ENCODE measurements around the gene F11.
"Not testable (repeated sequence)": the region's sequence is repeated elsewhere in the genome, so short reads cannot be mapped to it uniquely, and the experiment has no call there.

F11 gene

GRCh38 chr4:186307916-186308315 lies 41.9 kb downstream of the F11 start:
- no peak for TF ChIP-seq CTCF (conservative IDR thresholded peaks at IDR 0.05)
- no peak overlapping the region for H3K27ac ChIP-seq

- TF ChIP-seq CTCF (conservative IDR thresholded peaks at IDR 0.05) (no peak), ZFX (IDR thresholded peaks at IDR 0.05) (no peak)
Measured at GRCh38 chr4:186318481-186318880, 52.5 kb downstream of the F11 start.

GRCh38 chr4:186324660-186325059 lies 58.7 kb downstream of the F11 start:
- not testable (repeated sequence) for H3K27ac ChIP-seq

More at GRCh38 chr4:186318481-186318880, 52.5 kb downstream of the F11 start:
- no peak overlapping the region for H3K27ac ChIP-seq

- no peak for TF ChIP-seq ZFX (IDR thresholded peaks at IDR 0.05)
- no peak for TF ChIP-seq CTCF (conservative IDR thresholded peaks at IDR 0.05)
- no peak overlapping the region for H3K27ac ChIP-seq
Measured at GRCh38 chr4:186326391-186326790, 60.4 kb downstream of the F11 start.

- H3K27ac ChIP-seq, result no peak overlapping the region
- no peak for TF ChIP-seq ZFX (IDR thresholded peaks at IDR 0.05)
- no peak for TF ChIP-seq CTCF (conservative IDR thresholded peaks at IDR 0.05)
Measured at GRCh38 chr4:186329372-186329771, 63.4 kb downstream of the F11 start.

GRCh38 chr4:186330368-186330767 lies 64.4 kb downstream of the F11 start:
- TF ChIP-seq ZFX (IDR thresholded peaks at IDR 0.05) (no peak), CTCF (conservative IDR thresholded peaks at IDR 0.05) (no peak)
- no peak overlapping the region for H3K27ac ChIP-seq

- no peak overlapping the region for H3K27ac ChIP-seq
- no peak for TF ChIP-seq CTCF (conservative IDR thresholded peaks at IDR 0.05)
- no peak for TF ChIP-seq ZFX (IDR thresholded peaks at IDR 0.05)
Measured at GRCh38 chr4:186335793-186336192, 69.8 kb downstream of the F11 start.
